Gastroesophageal sphincter (tissue), 3 donors: ENCODE results near the gene PCBP3.

Source experiments
- CTCF ChIP-seq, 4 experiments: fragments of 200-600 bp in 2 of 4; fragments of 450-650 bp in 2 of 4; sonication (generic) in 1 of 4; IDR thresholded peaks; one replicate each; pipeline ENCODE4 v1.5.1; 2017 to 2019; ENCODE audit warnings: antibody characterized with exemption in 4 of 4, mild to moderate bottlenecking in 2 of 4, moderate library complexity in 2 of 4
- EP300 ChIP-seq: sonication (generic); formaldehyde crosslinking; IDR thresholded peaks from one replicate; pipeline ENCODE4 v1.6.1; 2017; ENCODE audit warnings: antibody characterized with exemption, mild to moderate bottlenecking
- POLR2A ChIP-seq, 2 donors: fragments of 450-650 bp; IDR thresholded peaks; one replicate each; pipeline ENCODE4 v1.6.1; 2017; ENCODE audit warnings: antibody characterized with exemption in 2 of 2, mild to moderate bottlenecking in 2 of 2, moderate library complexity in 1 of 2
- POLR2AphosphoS5 ChIP-seq: sonication (generic); formaldehyde crosslinking; IDR thresholded peaks from one replicate; pipeline ENCODE4 v1.6.1; 2017; ENCODE audit warnings: antibody characterized with exemption

- no peak for TF ChIP-seq EP300
- TF ChIP-seq CTCF (IDR thresholded peaks at IDR 0.05), result no peak
- no peak for TF ChIP-seq POLR2A (IDR thresholded peaks at IDR 0.05)
- no peak for TF ChIP-seq POLR2AphosphoS5
Observed at GRCh38 chr21:45726438-45726837, 82.9 kb downstream of the PCBP3 start.
